ENCODE results near the gene UBE2QL1. TPM values are rescaled to one million over a fixed set of nuclear protein-coding genes. Genes with fewer than 3 reads are reported as not detected.

UBE2QL1 gene
- total RNA-seq, 1 experiment from 2014 or later = not detected

DNA sequence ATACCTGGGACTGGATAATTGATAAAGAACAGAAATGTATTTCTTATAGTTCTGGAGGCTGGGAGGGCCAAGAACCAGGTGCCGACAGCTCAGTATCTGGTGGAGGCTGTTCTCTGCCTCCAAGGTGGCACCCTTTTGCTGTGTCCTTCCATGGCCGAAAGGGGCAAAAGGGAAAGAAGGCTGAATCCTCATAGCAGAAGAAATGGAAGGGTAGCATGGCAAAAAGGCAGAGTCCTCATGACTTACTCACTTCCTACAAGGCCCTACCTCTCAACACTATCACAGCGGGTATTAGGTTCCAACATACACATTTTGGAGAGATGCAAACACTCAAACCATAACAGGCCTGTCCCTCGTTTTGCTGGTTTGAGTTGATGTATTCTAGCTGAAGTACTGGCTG is 45.2 kb upstream of the UBE2QL1 start:
- RAD21 ChIA-PET (ENCODE audit: low non-redundant PET in 1 of 2, low total read pairs in 2 of 2, uncharacterized antibody in 2 of 2, unreplicated experiment in 2 of 2) = no interaction called here
- CTCF ChIA-PET = no interaction called here
- Histone ChIP-seq H3K4me3 (replicated peaks in 1 of 2; ENCODE audit: low read depth in 1 of 2, low read length in 2 of 2) (no peak overlapping the region), H3K4me1 (ENCODE audit: control insufficient read depth in 1 of 2, insufficient read depth in 2 of 2, low read length in 2 of 2) (peaks cover 0 to 4% of the 10 kb centered on the region in 2 experiments; a peak in 1 of 4 replicates), H3K4me2 (ENCODE audit: low read length) (no peak overlapping the region), H4K20me1 (ENCODE audit: insufficient read depth) (no peaks in the 10 kb centered on the region), H3K36me3 (ENCODE audit: control insufficient read depth in 1 of 2, insufficient read depth in 2 of 2, low read length in 2 of 2) (no peaks in the 10 kb centered on the region), H3K27ac (ENCODE audit: low read depth, low read length) (no peak overlapping the region), H3K9me2 (ENCODE audit: insufficient read depth) (no peaks in the 10 kb centered on the region), H3K79me2 (ENCODE audit: insufficient read depth, low read length) (no peaks in the 10 kb centered on the region), H3K27me3 (ENCODE audit: insufficient read depth, low read length) (peaks cover 56% of the 10 kb centered on the region), H2AFZ (ENCODE audit: low read depth, low read length, poor library complexity, severe bottlenecking) (no peak overlapping the region), H3K9me3 (ENCODE audit: control insufficient read depth in 1 of 2, insufficient read depth in 1 of 2, low read depth in 1 of 2, low read length in 2 of 2) (no peaks in the 10 kb centered on the region), H3K9ac (ENCODE audit: low read length) (no peak overlapping the region)
- ATAC-seq (no peak), DNase-seq (ENCODE audit: low read depth, low spot score) (no peak)
- POLR2A ChIA-PET = no interaction called here
- no peak for TF ChIP-seq ELF1 (IDR thresholded peaks at IDR 0.05; ENCODE audit: borderline replicate concordance, low read depth)
- no peak for TF ChIP-seq EZH2phosphoT487 (IDR thresholded peaks at IDR 0.05; ENCODE audit: borderline replicate concordance)
- no TSS peak for BruUV-seq (replicated peaks)
- intact Hi-C loops (cut with micrococcal nuclease) = no loop called here

DNA sequence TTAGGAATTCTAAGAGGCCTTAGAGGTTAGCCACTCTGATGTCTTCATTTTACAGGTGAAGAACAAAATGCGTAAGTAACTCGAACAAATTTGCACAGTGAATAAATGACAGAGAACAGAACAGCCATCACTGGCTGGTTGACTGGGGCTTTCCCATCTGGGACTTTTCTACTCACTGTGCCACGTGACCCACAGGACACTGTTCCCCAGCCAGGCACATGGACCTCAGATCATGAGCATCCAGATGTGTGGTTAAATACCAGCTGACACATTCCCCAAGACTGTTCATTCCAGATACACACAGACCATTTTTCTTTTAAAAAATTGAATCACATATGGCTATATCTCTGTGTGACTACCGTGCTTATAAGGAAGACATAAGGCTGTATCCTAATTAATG is 44.5 kb upstream of the UBE2QL1 start:
- CTCF ChIA-PET = no interaction called here
- Histone ChIP-seq H3K4me1 (ENCODE audit: control insufficient read depth in 1 of 2, insufficient read depth in 2 of 2, low read length in 2 of 2) (peaks cover 0 to 4% of the 10 kb centered on the region in 2 experiments; a peak in 1 of 4 replicates), H3K36me3 (ENCODE audit: control insufficient read depth in 1 of 2, insufficient read depth in 2 of 2, low read length in 2 of 2) (no peaks in the 10 kb centered on the region), H3K4me3 (replicated peaks in 1 of 2; ENCODE audit: low read depth in 1 of 2, low read length in 2 of 2) (no peak overlapping the region), H3K9me3 (ENCODE audit: control insufficient read depth in 1 of 2, insufficient read depth in 1 of 2, low read depth in 1 of 2, low read length in 2 of 2) (no peaks in the 10 kb centered on the region), H3K4me2 (ENCODE audit: low read length) (no peak overlapping the region), H3K9ac (ENCODE audit: low read length) (no peak overlapping the region), H2AFZ (ENCODE audit: low read depth, low read length, poor library complexity, severe bottlenecking) (no peak overlapping the region), H4K20me1 (ENCODE audit: insufficient read depth) (no peaks in the 10 kb centered on the region), H3K27me3 (ENCODE audit: insufficient read depth, low read length) (peaks cover 58% of the 10 kb centered on the region), H3K79me2 (ENCODE audit: insufficient read depth, low read length) (no peaks in the 10 kb centered on the region), H3K27ac (ENCODE audit: low read depth, low read length) (no peak overlapping the region), H3K9me2 (ENCODE audit: insufficient read depth) (no peaks in the 10 kb centered on the region)
- DNase-seq (ENCODE audit: low read depth, low spot score) (no peak), ATAC-seq (no peak)
- POLR2A ChIA-PET = no interaction called here
- RAD21 ChIA-PET (ENCODE audit: low non-redundant PET in 1 of 2, low total read pairs in 2 of 2, uncharacterized antibody in 2 of 2, unreplicated experiment in 2 of 2) = no interaction called here
- BruUV-seq (replicated peaks) = no TSS peak
- intact Hi-C loops (cut with micrococcal nuclease) = no loop called here
- TF ChIP-seq YY1 (IDR thresholded peaks at IDR 0.05; ENCODE audit: extremely low read depth, insufficient replicate concordance, low read depth, low read length) = no peak
- no peak for TF ChIP-seq ELF1 (IDR thresholded peaks at IDR 0.05; ENCODE audit: borderline replicate concordance, low read depth)
- no peak for TF ChIP-seq TCF7L2 (IDR thresholded peaks at IDR 0.05; ENCODE audit: borderline replicate concordance, extremely low read depth, insufficient read depth, insufficient read length)
- no peak for TF ChIP-seq CEBPB (IDR thresholded peaks at IDR 0.05; ENCODE audit: low read depth)
- TF ChIP-seq, protein P1, sequence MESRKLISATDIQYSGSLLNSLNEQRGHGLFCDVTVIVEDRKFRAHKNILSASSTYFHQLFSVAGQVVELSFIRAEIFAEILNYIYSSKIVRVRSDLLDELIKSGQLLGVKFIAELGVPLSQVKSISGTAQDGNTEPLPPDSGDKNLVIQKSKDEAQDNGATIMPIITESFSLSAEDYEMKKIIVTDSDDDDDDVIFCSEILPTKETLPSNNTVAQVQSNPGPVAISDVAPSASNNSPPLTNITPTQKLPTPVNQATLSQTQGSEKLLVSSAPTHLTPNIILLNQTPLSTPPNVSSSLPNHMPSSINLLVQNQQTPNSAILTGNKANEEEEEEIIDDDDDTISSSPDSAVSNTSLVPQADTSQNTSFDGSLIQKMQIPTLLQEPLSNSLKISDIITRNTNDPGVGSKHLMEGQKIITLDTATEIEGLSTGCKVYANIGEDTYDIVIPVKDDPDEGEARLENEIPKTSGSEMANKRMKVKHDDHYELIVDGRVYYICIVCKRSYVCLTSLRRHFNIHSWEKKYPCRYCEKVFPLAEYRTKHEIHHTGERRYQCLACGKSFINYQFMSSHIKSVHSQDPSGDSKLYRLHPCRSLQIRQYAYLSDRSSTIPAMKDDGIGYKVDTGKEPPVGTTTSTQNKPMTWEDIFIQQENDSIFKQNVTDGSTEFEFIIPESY (IDR thresholded peaks at IDR 0.05; ENCODE audit: extremely low read depth, insufficient replicate concordance, low read length) = no peak
- no peak for TF ChIP-seq CBX3 (IDR thresholded peaks at IDR 0.05; ENCODE audit: low read depth)
- no peak for TF ChIP-seq SIN3A (IDR thresholded peaks at IDR 0.05; ENCODE audit: low read depth)
- TF ChIP-seq, protein P2, sequence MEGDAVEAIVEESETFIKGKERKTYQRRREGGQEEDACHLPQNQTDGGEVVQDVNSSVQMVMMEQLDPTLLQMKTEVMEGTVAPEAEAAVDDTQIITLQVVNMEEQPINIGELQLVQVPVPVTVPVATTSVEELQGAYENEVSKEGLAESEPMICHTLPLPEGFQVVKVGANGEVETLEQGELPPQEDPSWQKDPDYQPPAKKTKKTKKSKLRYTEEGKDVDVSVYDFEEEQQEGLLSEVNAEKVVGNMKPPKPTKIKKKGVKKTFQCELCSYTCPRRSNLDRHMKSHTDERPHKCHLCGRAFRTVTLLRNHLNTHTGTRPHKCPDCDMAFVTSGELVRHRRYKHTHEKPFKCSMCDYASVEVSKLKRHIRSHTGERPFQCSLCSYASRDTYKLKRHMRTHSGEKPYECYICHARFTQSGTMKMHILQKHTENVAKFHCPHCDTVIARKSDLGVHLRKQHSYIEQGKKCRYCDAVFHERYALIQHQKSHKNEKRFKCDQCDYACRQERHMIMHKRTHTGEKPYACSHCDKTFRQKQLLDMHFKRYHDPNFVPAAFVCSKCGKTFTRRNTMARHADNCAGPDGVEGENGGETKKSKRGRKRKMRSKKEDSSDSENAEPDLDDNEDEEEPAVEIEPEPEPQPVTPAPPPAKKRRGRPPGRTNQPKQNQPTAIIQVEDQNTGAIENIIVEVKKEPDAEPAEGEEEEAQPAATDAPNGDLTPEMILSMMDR (IDR thresholded peaks at IDR 0.05 in 2 of 3, conservative IDR thresholded peaks at IDR 0.05 in 1 of 3; ENCODE audit: borderline replicate concordance in 1 of 3, insufficient read depth in 1 of 3, low read depth in 2 of 3, low read length in 2 of 3) = no peak
- no peak for TF ChIP-seq SP1 (IDR thresholded peaks at IDR 0.05; ENCODE audit: low read depth)
- TF ChIP-seq, protein P3, sequence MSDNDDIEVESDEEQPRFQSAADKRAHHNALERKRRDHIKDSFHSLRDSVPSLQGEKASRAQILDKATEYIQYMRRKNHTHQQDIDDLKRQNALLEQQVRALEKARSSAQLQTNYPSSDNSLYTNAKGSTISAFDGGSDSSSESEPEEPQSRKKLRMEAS (IDR thresholded peaks at IDR 0.05) = no peak
- TF ChIP-seq, protein P4, sequence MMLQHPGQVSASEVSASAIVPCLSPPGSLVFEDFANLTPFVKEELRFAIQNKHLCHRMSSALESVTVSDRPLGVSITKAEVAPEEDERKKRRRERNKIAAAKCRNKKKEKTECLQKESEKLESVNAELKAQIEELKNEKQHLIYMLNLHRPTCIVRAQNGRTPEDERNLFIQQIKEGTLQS (IDR thresholded peaks at IDR 0.05) = no peak
- no peak for TF ChIP-seq POLR2AphosphoS5 (IDR thresholded peaks at IDR 0.05; ENCODE audit: low read depth, low read length)
- TF ChIP-seq RAD21 (IDR thresholded peaks at IDR 0.05; ENCODE audit: low read depth) = no peak
- TF ChIP-seq ZNF274 (IDR thresholded peaks at IDR 0.05; ENCODE audit: low read depth, low read length) = no peak
- TF ChIP-seq SRF (IDR thresholded peaks at IDR 0.05; ENCODE audit: low read depth) = no peak
- TF ChIP-seq EZH2phosphoT487 (IDR thresholded peaks at IDR 0.05; ENCODE audit: borderline replicate concordance) = no peak

Measured in HCT116 (cell line).